Smooth muscle cell of the pulmonary artery (primary cell): ENCODE data around the gene CCDC59. TPM values are rescaled to one million over a fixed set of nuclear protein-coding genes. Genes with fewer than 3 reads are reported as not detected.

Experiments
- total RNA-seq: library from RNA; depleted of rRNA; stranded (reverse); fragments of >200 nt; gene quantifications from 2 replicates; pipeline ENCODE4 v1.2.3, GENCODE V29; 2014

CCDC59 gene
- total RNA-seq, result 26.6 and 28.1 TPM in 2 replicates

GRCh38 chr12:82358200-82359114, at the start of gene CCDC59, which contains the start of gene METTL25:
CCDC59 (minus strand) TSS chr12:82358387; CDS start chr12:82358376, 11 bp downstream.
METTL25 (plus strand) TSS chr12:82358529; CDS start chr12:82358566, 37 bp downstream.

Other genes starting within 250 kb of the CCDC59 start
- 9.3 TPM in 2 replicates for gene METTL25, start 142 bp upstream of the CCDC59 start, total RNA-seq